CD14-positive monocyte (primary cell): ENCODE measurements around the gene FHIP1B. TPM values are rescaled to one million over a fixed set of nuclear protein-coding genes. Genes with fewer than 3 reads are reported as not detected.
"Not testable (repeated sequence)": the region's sequence is repeated elsewhere in the genome, so short reads cannot be mapped to it uniquely, and the experiment has no call there.

Experiments
- DNase-seq, 3 donors: peaks; one replicate each; pipeline ENCODE4 v3.0.0-alpha.2; 2011 to 2022
- H2AFZ ChIP-seq: 2 replicates; pipeline ENCODE4 v1.6.0; 2012; ENCODE audit warnings: mild to moderate bottlenecking, low read depth, low read length, inconsistent platforms; ENCODE audit not compliant: insufficient read depth, poor library complexity, severe bottlenecking
- H3K27ac ChIP-seq, 2 donors: 1 replicate in 1 of 2; 2 replicates in 1 of 2; pipeline ENCODE4 v1.5.1; 2012 to 2013; ENCODE audit warnings: low read length in 2 of 2, control low read depth in 1 of 2, inconsistent platforms in 1 of 2, low read depth in 1 of 2, mild to moderate bottlenecking in 1 of 2
- H3K27me3 ChIP-seq, 2 donors: one replicate each; pipeline versions ENCODE4 v1.6.0 to v1.6.1; 2011 to 2013; ENCODE audit warnings: low read length in 2 of 2; ENCODE audit not compliant: control insufficient read depth in 2 of 2, insufficient read depth in 2 of 2
- H3K36me3 ChIP-seq, 2 donors: replicated peaks in 1 of 2; 1 replicate in 1 of 2; 2 replicates in 1 of 2; pipeline versions ENCODE4 v1.5.1 to v1.6.1; 2012 to 2013; ENCODE audit warnings: low read length in 2 of 2, control low read depth in 1 of 2, inconsistent platforms in 1 of 2, mild to moderate bottlenecking in 1 of 2; ENCODE audit not compliant: insufficient read depth in 2 of 2, control insufficient read depth in 1 of 2
- H3K4me1 ChIP-seq, 2 donors: 1 replicate in 1 of 2; 2 replicates in 1 of 2; pipeline versions ENCODE4 v1.5.1 to v1.6.1; 2012 to 2013; ENCODE audit warnings: low read length in 2 of 2, control low read depth in 1 of 2, inconsistent platforms in 1 of 2, mild to moderate bottlenecking in 1 of 2, moderate library complexity in 1 of 2; ENCODE audit not compliant: insufficient read depth in 2 of 2, control insufficient read depth in 1 of 2
- H3K4me2 ChIP-seq: replicated peaks from 2 replicates; pipeline ENCODE3; 2012; ENCODE audit warnings: low read length, moderate library complexity, mild to moderate bottlenecking; ENCODE audit not compliant: poor library complexity, severe bottlenecking; ENCODE audit errors: extremely low read depth
- H3K4me3 ChIP-seq, 3 experiments: fragments of 200-600 bp in 1 of 3; sonication (generic) in 1 of 3; replicated peaks in 1 of 3; 1 replicate in 2 of 3; 2 replicates in 1 of 3; pipeline ENCODE4 v1.5.1; 2011 to 2013; ENCODE audit warnings: low read length in 3 of 3, mild to moderate bottlenecking in 3 of 3, control low read depth in 2 of 3, low read depth in 2 of 3, inconsistent platforms in 1 of 3, moderate library complexity in 1 of 3
- H3K79me2 ChIP-seq: 2 replicates; pipeline ENCODE4 v1.6.0; 2012; ENCODE audit warnings: mild to moderate bottlenecking, control low read depth, inconsistent platforms, low read length, moderate library complexity; ENCODE audit not compliant: insufficient read depth
- H3K9ac ChIP-seq: 2 replicates; pipeline ENCODE4 v1.6.0; 2017; ENCODE audit warnings: low read length, mild to moderate bottlenecking; ENCODE audit not compliant: insufficient read depth, poor library complexity, severe bottlenecking
- H3K9me3 ChIP-seq, 2 donors: replicated peaks in 1 of 2; 1 replicate in 1 of 2; 2 replicates in 1 of 2; pipeline versions ENCODE4 v1.5.1 to v1.6.1; 2012 to 2013; ENCODE audit warnings: low read length in 2 of 2, control low read depth in 1 of 2; ENCODE audit not compliant: control insufficient read depth in 1 of 2, insufficient read depth in 1 of 2
- H4K20me1 ChIP-seq: 2 replicates; pipeline ENCODE4 v1.6.0; 2012; ENCODE audit warnings: mild to moderate bottlenecking, low read length, control low read depth, moderate library complexity; ENCODE audit not compliant: insufficient read depth
- H3K27ac Mint-ChIP-seq, 7 donors: one replicate each; pipeline ENCODE4 v1.8.0; 2020; ENCODE audit warnings: mild to moderate bottlenecking in 7 of 7, mixed read lengths in 7 of 7, moderate library complexity in 6 of 7, inconsistent platforms in 2 of 7
- H3K27me3 Mint-ChIP-seq, 3 donors: one replicate each; pipeline ENCODE4 v1.8.0; 2021 to 2022; ENCODE audit warnings: low read depth in 3 of 3, mild to moderate bottlenecking in 3 of 3, mixed read lengths in 3 of 3, moderate library complexity in 3 of 3, inconsistent platforms in 1 of 3
- H3K36me3 Mint-ChIP-seq, 2 donors: one replicate each; pipeline ENCODE4 v1.8.0; 2020; ENCODE audit warnings: mixed read lengths in 2 of 2, inconsistent platforms in 1 of 2, mild to moderate bottlenecking in 1 of 2
- H3K4me1 Mint-ChIP-seq: one replicate; pipeline ENCODE4 v1.8.0; 2020; ENCODE audit warnings: mild to moderate bottlenecking, mixed read lengths
- H3K4me3 Mint-ChIP-seq, 2 donors: one replicate each; pipeline ENCODE4 v1.8.0; 2020; ENCODE audit warnings: mild to moderate bottlenecking in 2 of 2, mixed read lengths in 2 of 2, moderate library complexity in 1 of 2
- H3K9me3 Mint-ChIP-seq, 7 donors: one replicate each; pipeline ENCODE4 v1.8.0; 2020 to 2022; ENCODE audit warnings: mixed read lengths in 7 of 7, mild to moderate bottlenecking in 6 of 7, moderate library complexity in 6 of 7, inconsistent platforms in 2 of 7
- WGBS: methylation state at CpG from one replicate; pipeline ENCODE4 v1.1.5; 2013; ENCODE audit warnings: missing lambda C conversion rate; ENCODE audit not compliant: insufficient coverage; 5-methylcytosine and 5-hydroxymethylcytosine counted together
- intact Hi-C, 2 donors: fragments of 100-400 bp; cut with micrococcal nuclease; formaldehyde crosslinking; loops; one replicate each; pipeline versions ENCODE4 v1.15.0 to v1.15.1; 2023
- polyA plus RNA-seq, 3 donors: library from polyadenylated mRNA; depleted of rRNA in 1 of 3; unstranded in 2 of 3; stranded (reverse) in 1 of 3; fragments of 300-500 nt in 2 of 3; fragments of >200 nt in 1 of 3; fragmentation: Illumina TruSeq in 2 of 3; gene quantifications; 1 replicate in 2 of 3; 2 replicates in 1 of 3; pipeline ENCODE4 v1.2.3, GENCODE V29; 2012 to 2021
- TF ChIP-seq, protein P1 (sequence below): fragments of 200-600 bp; IDR thresholded peaks from one replicate; pipeline ENCODE4 v1.8.0; 2022; ENCODE audit warnings: antibody characterized with exemption, mild to moderate bottlenecking

FHIP1B gene
- polyA plus RNA-seq, 3 donors = 14.2 to 64.1 (median 18.9) TPM

DNA sequence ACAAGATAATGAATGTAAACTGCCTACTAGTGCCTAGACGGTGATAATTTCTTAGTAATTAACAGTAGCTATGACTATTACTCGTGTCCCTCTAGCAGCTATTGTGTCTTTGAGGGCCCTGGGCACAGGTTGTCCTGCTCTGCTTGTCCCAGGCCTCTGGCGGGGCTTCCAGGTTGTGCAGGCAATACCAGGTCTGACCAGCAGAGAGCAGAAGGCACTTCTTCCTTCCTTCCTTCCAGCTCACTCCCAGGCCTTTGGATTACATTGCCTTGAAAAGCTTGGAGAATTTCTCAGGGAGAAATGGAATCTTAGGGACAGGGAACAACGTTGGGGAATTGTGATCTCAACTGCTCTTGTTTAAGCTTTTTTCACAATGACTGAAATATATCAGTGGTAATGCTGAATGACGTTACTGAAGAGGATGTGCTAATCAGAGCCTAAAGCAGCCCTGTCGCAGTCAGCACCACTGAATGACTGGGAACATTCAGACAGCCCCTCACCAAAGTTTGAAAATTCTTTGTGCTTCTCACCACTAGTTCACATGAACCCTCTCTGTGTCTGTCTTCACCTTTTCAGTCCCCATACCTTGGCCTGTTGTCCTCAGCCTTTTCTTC, 16.8 kb upstream of the FHIP1B start:
- Mint-ChIP-seq H3K9me3 (peaks cover 0 to 2% (median 0%) of the 10 kb centered on the region in 7 donors), H3K4me3 (no peak overlapping the region), H3K36me3 (no peaks in the 10 kb centered on the region), H3K4me1 (peaks cover 8% of the 10 kb centered on the region), H3K27ac (peak overlapping the region in 1 of 7 donors; percentile 52), H3K27me3 (peaks cover 1 to 5% (median 4%) of the 10 kb centered on the region in 3 donors)
- Histone ChIP-seq H3K9ac (no peak overlapping the region), H3K4me3 (no peak overlapping the region), H3K9me3 (no peaks in the 10 kb centered on the region), H3K36me3 (no peaks in the 10 kb centered on the region), H3K4me2 (no peak overlapping the region), H3K27me3 (peaks cover 10 to 20% of the 10 kb centered on the region in 2 donors), H2AFZ (no peak overlapping the region), H3K79me2 (no peaks in the 10 kb centered on the region), H3K4me1 (peaks cover 0 to 6% of the 10 kb centered on the region in 2 donors), H4K20me1 (no peaks in the 10 kb centered on the region), H3K27ac (no peak overlapping the region)
- TF ChIP-seq, protein P1, sequence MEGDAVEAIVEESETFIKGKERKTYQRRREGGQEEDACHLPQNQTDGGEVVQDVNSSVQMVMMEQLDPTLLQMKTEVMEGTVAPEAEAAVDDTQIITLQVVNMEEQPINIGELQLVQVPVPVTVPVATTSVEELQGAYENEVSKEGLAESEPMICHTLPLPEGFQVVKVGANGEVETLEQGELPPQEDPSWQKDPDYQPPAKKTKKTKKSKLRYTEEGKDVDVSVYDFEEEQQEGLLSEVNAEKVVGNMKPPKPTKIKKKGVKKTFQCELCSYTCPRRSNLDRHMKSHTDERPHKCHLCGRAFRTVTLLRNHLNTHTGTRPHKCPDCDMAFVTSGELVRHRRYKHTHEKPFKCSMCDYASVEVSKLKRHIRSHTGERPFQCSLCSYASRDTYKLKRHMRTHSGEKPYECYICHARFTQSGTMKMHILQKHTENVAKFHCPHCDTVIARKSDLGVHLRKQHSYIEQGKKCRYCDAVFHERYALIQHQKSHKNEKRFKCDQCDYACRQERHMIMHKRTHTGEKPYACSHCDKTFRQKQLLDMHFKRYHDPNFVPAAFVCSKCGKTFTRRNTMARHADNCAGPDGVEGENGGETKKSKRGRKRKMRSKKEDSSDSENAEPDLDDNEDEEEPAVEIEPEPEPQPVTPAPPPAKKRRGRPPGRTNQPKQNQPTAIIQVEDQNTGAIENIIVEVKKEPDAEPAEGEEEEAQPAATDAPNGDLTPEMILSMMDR = peak; percentile 72
- 76% methylated on average over 4 of the region's 6 CpGs for WGBS
- peak in 2 of 3 donors; percentile 35 to 52 for DNase-seq
- intact Hi-C loops = no loop called here

DNA sequence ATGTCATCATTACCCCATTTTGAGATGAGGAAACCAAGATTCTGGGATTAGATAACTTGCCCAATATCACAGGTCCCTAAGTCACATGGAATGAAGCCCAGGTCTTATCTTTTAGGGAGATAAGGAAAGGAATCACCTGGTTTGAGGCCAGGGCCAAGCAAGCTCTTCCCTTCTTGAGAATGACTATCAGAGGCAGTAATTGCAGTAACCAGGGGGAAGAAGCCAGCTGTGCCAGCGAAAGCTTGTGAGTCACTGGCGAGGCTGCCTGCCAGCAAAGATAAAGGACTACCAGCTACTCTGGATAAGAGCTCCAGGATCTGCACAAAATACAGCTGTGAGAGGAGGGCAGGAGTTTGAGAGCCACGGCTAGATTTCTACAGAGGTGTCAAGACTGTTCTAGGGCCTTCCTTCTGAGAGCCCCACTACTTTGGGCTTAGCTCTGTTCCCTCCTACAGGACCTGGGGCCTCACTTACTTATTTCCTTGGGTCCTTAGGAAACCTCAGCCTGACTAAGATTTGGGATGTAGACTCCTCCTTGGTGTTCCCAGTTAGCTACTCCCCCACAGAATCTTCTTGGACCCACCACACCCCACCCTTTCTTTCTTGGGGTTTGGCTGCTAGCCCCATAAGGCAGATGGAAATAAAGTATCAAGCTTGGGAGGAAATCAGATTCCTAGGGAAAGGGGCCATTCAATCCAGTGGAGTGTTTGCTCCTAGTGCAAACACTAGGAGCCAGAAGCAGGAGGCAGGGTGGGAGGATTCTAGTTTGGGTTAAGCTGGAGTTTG, 15.5 kb upstream of the FHIP1B start:
- Histone ChIP-seq H3K4me1 (peaks cover 0 to 6% of the 10 kb centered on the region in 2 donors), H3K27ac (no peak overlapping the region), H3K36me3 (no peaks in the 10 kb centered on the region), H4K20me1 (no peaks in the 10 kb centered on the region), H3K4me2 (no peak overlapping the region), H3K9me3 (no peaks in the 10 kb centered on the region), H3K27me3 (peaks cover 1 to 8% of the 10 kb centered on the region in 2 donors), H3K4me3 (no peak overlapping the region), H3K79me2 (no peaks in the 10 kb centered on the region), H3K9ac (no peak overlapping the region), H2AFZ (peak overlapping the region; percentile 6)
- H3K4me1 Mint-ChIP-seq = peaks cover 8% of the 10 kb centered on the region
- no peak overlapping the region for H3K4me3 Mint-ChIP-seq
- H3K9me3 Mint-ChIP-seq = peaks cover 0 to 2% (median 0%) of the 10 kb centered on the region in 7 donors
- intact Hi-C loops = no loop called here
- WGBS = 42% methylated on average over 2 of the region's 3 CpGs
- DNase-seq = peak in 2 of 3 donors; percentile 25 to 42
- TF ChIP-seq, protein P1 = no peak
- H3K27ac Mint-ChIP-seq = no peak overlapping the region
- no peaks in the 10 kb centered on the region for H3K36me3 Mint-ChIP-seq
- H3K27me3 Mint-ChIP-seq = peaks cover 1 to 5% (median 5%) of the 10 kb centered on the region in 3 donors

DNA sequence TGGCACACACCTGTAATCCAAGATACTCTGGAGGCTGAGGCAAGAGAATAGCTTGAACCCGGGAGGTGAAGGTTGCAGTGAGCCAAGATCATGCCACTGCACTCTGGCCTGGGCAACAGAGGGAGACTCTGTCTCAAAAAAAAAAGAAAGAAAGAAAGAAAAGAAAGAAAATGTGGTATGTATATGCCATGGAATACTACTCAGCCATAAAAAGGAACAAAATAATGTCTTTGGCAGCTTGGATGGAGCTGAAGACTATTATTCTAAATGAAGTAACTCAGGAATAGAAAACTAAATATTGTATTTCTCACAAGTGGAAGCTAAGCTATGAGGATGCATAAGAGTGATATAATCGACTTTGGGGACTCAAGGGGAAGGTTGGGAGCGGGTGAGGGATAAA, 14.5 kb upstream of the FHIP1B start:
- H3K9me3 ChIP-seq, H3K4me1 ChIP-seq, H3K27ac ChIP-seq, H3K27me3 Mint-ChIP-seq, H2AFZ ChIP-seq, H3K4me1 Mint-ChIP-seq, H3K36me3 ChIP-seq, H3K4me3 Mint-ChIP-seq, H3K4me2 ChIP-seq, intact Hi-C loops, H3K79me2 ChIP-seq, H3K9ac ChIP-seq, DNase-seq, H4K20me1 ChIP-seq, H3K4me3 ChIP-seq, H3K27me3 ChIP-seq, H3K36me3 Mint-ChIP-seq, H3K9me3 Mint-ChIP-seq: not testable (repeated sequence)
- peak overlapping the region in 1 of 7 donors; percentile 17 for H3K27ac Mint-ChIP-seq
- WGBS = 100% methylated on average over 1 of the region's 3 CpGs
